Astrocyte of the cerebellum (primary cell): ENCODE results near the gene MSH2.
"Not testable (repeated sequence)": the region's sequence is repeated elsewhere in the genome, so short reads cannot be mapped to it uniquely, and the experiment has no call there.

ENCODE experiments used
- DNase-seq: peaks from one replicate; pipeline ENCODE4 v3.0.0-alpha.2; 2011; ENCODE audit warnings: low read depth
- H3K4me3 ChIP-seq: 2 replicates; pipeline ENCODE4 v1.5.1; 2011; ENCODE audit warnings: mild to moderate bottlenecking, low read depth, low read length, moderate library complexity
- in situ Hi-C: cut with HindIII; loops from 2 replicates; pipeline ENCODE4 v1.10.0; 2017; ENCODE audit warnings: low sequenced_read_pairs
- TF ChIP-seq, protein P1 (sequence below): IDR thresholded peaks from 2 replicates; pipeline ENCODE4 v1.5.1; 2012; ENCODE audit warnings: low read length, low read depth, moderate library complexity, mild to moderate bottlenecking; ENCODE audit errors: missing control alignments

MSH2 gene

GRCh38 chr2:47426786-47427185, 23.8 kb downstream of the MSH2 start:
- DNase-seq: no peak
- TF ChIP-seq, protein P1, sequence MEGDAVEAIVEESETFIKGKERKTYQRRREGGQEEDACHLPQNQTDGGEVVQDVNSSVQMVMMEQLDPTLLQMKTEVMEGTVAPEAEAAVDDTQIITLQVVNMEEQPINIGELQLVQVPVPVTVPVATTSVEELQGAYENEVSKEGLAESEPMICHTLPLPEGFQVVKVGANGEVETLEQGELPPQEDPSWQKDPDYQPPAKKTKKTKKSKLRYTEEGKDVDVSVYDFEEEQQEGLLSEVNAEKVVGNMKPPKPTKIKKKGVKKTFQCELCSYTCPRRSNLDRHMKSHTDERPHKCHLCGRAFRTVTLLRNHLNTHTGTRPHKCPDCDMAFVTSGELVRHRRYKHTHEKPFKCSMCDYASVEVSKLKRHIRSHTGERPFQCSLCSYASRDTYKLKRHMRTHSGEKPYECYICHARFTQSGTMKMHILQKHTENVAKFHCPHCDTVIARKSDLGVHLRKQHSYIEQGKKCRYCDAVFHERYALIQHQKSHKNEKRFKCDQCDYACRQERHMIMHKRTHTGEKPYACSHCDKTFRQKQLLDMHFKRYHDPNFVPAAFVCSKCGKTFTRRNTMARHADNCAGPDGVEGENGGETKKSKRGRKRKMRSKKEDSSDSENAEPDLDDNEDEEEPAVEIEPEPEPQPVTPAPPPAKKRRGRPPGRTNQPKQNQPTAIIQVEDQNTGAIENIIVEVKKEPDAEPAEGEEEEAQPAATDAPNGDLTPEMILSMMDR: no peak
- in situ Hi-C loops: no loop called here
- H3K4me3 ChIP-seq: no peak overlapping the region

DNA sequence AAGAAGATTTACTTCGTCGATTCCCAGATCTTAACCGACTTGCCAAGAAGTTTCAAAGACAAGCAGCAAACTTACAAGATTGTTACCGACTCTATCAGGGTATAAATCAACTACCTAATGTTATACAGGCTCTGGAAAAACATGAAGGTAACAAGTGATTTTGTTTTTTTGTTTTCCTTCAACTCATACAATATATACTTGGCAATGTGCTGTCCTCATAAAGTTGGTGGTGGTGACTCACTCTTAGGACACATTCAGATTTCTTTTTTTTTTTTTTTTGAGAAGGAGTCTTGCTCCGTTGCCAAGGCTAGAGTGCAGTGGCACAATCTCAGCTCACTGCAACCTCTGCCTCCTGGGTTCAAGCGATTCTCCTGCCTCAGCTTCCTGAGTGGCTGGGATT, 26.8 kb downstream of the MSH2 start:
- TF ChIP-seq, protein P1: no peak
- in situ Hi-C loops: no loop called here

DNA sequence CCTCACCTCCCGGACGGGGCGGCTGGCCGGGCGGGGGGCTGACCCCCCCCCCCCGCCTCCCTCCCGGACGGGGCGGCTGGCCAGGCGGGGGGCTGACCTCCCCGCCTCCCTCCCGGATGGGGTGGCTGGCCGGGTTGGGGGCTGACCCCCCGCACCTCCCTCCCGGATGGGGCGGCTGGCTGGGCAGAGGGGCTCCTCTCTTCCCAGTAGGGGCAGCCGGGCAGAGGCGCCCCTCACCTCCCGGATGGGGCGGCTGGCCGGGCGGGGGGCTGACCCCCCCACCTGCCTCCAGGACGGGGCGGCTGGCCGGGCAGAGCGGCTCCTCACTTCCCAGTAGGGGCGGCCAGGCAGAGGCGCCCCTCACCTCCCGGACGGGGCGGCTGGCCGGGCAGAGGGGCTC, 30.1 kb downstream of the MSH2 start:
- in situ Hi-C loops, H3K4me3 ChIP-seq, DNase-seq: not testable (repeated sequence)

More for the DNA sequence above, 26.8 kb downstream of the MSH2 start:
- H3K4me3 ChIP-seq: no peak overlapping the region
- peak; percentile 22 for DNase-seq

GRCh38 chr2:47433445-47433844, 30.5 kb downstream of the MSH2 start:
- DNase-seq, H3K4me3 ChIP-seq, in situ Hi-C loops: not testable (repeated sequence)

DNA sequence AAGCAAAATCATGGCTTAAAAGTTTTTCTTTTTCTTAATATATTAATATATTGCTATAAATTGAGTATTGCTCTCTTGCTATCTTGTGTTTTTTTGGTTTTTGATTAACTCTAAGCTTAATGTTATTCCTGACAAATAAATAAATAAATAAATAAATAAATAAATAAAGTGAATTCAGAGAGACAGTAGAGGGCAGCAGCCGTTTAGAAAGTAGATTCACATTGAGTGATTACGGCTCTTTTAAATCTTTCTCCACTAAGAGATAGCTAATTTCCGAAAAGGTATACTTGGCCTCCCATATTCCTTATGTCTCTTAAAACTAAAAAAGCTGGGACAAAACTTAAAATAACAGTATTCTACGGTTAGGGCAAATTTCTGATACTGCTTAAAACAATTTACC, 34.3 kb downstream of the MSH2 start:
- in situ Hi-C loops: no loop called here
- TF ChIP-seq, protein P1: peak; percentile 32
- H3K4me3 ChIP-seq: no peak overlapping the region
- peak; percentile 23 for DNase-seq

DNA sequence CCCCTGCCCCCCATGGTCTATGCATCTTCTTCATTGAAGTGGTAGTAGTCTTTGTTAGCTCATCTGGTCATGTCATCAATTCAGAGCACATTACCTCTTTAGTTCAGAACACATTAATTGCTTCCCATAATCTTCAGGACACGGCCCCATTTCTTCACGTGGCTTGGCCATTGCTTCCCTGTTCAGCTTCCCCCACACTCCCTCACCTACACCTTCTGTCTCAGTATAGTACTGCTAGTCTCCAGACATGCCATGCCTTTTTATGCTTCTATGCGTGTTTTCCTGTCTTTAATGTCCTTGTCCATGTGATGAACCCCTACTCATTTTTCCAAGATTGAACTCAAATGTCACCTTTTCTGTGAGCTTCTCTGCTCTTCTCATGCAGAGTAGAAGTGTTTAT, 35.1 kb downstream of the MSH2 start:
- no peak for DNase-seq
- TF ChIP-seq, protein P1: no peak
- in situ Hi-C loops: no loop called here
- H3K4me3 ChIP-seq: no peak overlapping the region

DNA sequence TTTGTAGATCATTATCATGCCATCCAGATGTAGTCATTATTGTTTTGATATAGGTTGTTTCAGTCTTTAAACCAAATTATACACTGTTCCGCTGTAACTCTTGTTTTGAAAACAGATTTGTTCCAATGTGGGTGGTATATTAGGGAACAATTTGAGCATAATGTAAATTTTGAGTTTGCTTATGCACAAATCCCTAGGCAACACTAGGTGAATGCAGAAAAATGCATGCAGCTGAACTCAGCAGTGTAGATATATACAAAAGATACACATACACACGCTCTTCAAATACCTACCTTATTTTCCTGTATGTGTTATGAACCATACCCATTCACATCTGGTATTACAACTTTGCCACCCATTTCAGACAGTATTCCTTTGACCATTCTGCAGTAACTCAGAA, 35.8 kb downstream of the MSH2 start:
- DNase-seq: no peak
- TF ChIP-seq, protein P1: no peak
- in situ Hi-C loops: no loop called here

DNA sequence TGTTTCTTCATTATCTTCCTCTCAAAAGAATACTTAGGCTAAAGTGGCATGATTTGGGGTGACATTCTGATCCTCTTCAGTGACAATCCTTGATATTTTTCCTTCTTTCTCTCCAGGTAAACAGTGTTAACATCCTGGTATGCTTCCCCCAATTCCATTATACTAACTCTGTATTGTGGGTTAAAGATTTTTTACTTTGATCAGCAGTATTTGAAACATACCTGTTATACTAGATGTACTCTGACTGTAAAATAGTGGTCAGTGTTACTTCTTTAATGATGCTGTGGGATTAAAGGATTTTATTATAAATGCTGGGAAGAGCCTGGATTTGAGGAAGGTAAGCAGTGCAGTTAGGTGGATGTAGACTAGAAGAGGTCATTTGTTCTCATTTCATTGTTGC, 48.8 kb downstream of the MSH2 start:
- no peak overlapping the region for H3K4me3 ChIP-seq
- TF ChIP-seq, protein P1: no peak
- in situ Hi-C loops: no loop called here
- DNase-seq: no peak

More for the DNA sequence above, 35.8 kb downstream of the MSH2 start:
- no peak overlapping the region for H3K4me3 ChIP-seq
